PC-3 (cell line): Measurements from ENCODE around the gene MARF1.

Experiments
- CTCF ChIP-seq: fragments of 300-600 bp; sonication (generic); conservative IDR thresholded peaks from 2 replicates; pipeline ENCODE4 v1.5.1; 2017; ENCODE audit warnings: antibody characterized with exemption, low read depth, mild to moderate bottlenecking, low read length
- EZH2 ChIP-seq: fragments of 300-600 bp; sonication (generic); IDR thresholded peaks from one replicate; pipeline ENCODE4 v1.6.1; 2017; ENCODE audit warnings: antibody characterized with exemption, mild to moderate bottlenecking, low read length; ENCODE audit not compliant: unreplicated experiment

GRCh38 chr16:15660203-15660601 lies 17.2 kb upstream of the MARF1 start:
- no peak for TF ChIP-seq CTCF
- no peak for TF ChIP-seq EZH2
